ENCODE measurements around the gene PML. TPM values are rescaled to one million over a fixed set of nuclear protein-coding genes. Genes with fewer than 3 reads are reported as not detected.

PML gene
- total RNA-seq, 1 experiment from 2014 or later, result 47.7 TPM

DNA sequence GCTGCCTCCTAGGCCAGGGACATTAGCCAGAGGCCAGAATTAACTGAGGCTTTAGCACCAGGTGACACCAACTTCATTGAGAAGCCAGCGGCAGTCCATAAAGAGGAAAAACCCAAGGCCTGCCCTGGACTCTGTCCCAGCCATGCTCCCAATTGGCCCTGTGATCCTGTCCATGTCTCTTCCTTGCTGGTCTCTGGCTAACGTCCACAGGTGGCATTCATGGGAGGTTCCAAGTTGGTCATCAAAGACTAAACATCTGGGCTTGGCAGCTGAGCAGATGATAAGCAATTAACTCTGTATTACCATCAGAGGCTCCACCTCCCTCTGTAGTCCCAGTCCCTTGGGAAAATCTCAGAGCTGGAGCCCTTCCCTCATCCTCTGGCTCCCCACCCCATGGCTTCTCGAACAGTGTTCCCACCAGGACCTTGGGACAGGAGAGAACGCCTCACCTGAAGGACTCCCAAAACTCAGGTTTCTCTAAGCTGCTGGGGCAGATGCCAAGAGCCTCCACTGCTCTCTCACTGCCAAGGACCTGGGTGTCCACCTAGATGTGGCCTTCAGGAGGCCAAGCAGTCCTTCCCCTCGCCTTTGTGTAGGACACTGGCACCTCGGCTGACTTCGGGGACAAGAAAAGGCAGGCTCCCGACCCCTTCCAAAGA lies 47.4 kb downstream of the PML start (continued):
- TF ChIP-seq, protein P1, sequence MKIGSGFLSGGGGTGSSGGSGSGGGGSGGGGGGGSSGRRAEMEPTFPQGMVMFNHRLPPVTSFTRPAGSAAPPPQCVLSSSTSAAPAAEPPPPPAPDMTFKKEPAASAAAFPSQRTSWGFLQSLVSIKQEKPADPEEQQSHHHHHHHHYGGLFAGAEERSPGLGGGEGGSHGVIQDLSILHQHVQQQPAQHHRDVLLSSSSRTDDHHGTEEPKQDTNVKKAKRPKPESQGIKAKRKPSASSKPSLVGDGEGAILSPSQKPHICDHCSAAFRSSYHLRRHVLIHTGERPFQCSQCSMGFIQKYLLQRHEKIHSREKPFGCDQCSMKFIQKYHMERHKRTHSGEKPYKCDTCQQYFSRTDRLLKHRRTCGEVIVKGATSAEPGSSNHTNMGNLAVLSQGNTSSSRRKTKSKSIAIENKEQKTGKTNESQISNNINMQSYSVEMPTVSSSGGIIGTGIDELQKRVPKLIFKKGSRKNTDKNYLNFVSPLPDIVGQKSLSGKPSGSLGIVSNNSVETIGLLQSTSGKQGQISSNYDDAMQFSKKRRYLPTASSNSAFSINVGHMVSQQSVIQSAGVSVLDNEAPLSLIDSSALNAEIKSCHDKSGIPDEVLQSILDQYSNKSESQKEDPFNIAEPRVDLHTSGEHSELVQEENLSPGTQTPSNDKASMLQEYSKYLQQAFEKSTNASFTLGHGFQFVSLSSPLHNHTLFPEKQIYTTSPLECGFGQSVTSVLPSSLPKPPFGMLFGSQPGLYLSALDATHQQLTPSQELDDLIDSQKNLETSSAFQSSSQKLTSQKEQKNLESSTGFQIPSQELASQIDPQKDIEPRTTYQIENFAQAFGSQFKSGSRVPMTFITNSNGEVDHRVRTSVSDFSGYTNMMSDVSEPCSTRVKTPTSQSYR (CRISPR knock-in tag; IDR thresholded peaks at IDR 0.05), result no peak
- TF ChIP-seq, protein P2, sequence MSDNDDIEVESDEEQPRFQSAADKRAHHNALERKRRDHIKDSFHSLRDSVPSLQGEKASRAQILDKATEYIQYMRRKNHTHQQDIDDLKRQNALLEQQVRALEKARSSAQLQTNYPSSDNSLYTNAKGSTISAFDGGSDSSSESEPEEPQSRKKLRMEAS (CRISPR knock-in tag; IDR thresholded peaks at IDR 0.05), result no peak

GRCh38 chr15:74042603-74043424 lies 48.3 kb downstream of the PML start:
- peaks cover 19% of the 10 kb centered on the region for H3K4me1 Mint-ChIP-seq
- no peak overlapping the region for H3K27ac Mint-ChIP-seq
- ChIA-PET CTCF (interaction anchor here (0.9 to 9.1 kb wide), 6 partner anchors 11 to 115 kb away, joined by 3 to 290 read pairs (median 10); no protein-coding TSS in a partner anchor), POLR2A (no interaction called here)
- TF ChIP-seq ZBTB43 (CRISPR knock-in tag; IDR thresholded peaks at IDR 0.05) (no peak), ELF4 (CRISPR knock-in tag; IDR thresholded peaks at IDR 0.05; ENCODE audit: low read depth) (no peak), NFE2L1 (CRISPR knock-in tag; IDR thresholded peaks at IDR 0.05) (no peak), CBFB (CRISPR knock-in tag; IDR thresholded peaks at IDR 0.05; ENCODE audit: low read depth) (no peak)
- ATAC-seq, result no peak
- H3K4me3 Mint-ChIP-seq, result no peak overlapping the region
- DNase-seq (ENCODE audit: low spot score), result no peak
- H3K27me3 Mint-ChIP-seq (ENCODE audit: low read depth), result peaks cover 3% of the 10 kb centered on the region; the same call in 1 of the 2 replicates
- 0 out of 2 replicates have a peak, but pooled peaks cover 4% of the 10 kb centered on the region for H3K36me3 Mint-ChIP-seq
- no peaks in the 10 kb centered on the region for H3K9me3 Mint-ChIP-seq

- DNase-seq (ENCODE audit: low spot score) (no peak), ATAC-seq (no peak)
- POLR2A ChIA-PET, result no interaction called here
- Mint-ChIP-seq H3K36me3 (0 out of 2 replicates have a peak, but pooled peaks cover 4% of the 10 kb centered on the region), H3K4me3 (no peak overlapping the region), H3K27me3 (ENCODE audit: low read depth) (peaks cover 3% of the 10 kb centered on the region; the same call in 1 of the 2 replicates), H3K27ac (no peak overlapping the region), H3K4me1 (peaks cover 21% of the 10 kb centered on the region), H3K9me3 (no peaks in the 10 kb centered on the region)
- CTCF ChIA-PET, result interaction anchor here (0.8 to 7.6 kb wide), 6 partner anchors 10 to 264 kb away, joined by 3 to 112 read pairs (median 3); no protein-coding TSS in a partner anchor
- no peak for TF ChIP-seq KAT7 (CRISPR knock-in tag; IDR thresholded peaks at IDR 0.05; ENCODE audit: borderline replicate concordance)
Measured at GRCh38 chr15:74043425-74044266, 49.1 kb downstream of the PML start.

DNA sequence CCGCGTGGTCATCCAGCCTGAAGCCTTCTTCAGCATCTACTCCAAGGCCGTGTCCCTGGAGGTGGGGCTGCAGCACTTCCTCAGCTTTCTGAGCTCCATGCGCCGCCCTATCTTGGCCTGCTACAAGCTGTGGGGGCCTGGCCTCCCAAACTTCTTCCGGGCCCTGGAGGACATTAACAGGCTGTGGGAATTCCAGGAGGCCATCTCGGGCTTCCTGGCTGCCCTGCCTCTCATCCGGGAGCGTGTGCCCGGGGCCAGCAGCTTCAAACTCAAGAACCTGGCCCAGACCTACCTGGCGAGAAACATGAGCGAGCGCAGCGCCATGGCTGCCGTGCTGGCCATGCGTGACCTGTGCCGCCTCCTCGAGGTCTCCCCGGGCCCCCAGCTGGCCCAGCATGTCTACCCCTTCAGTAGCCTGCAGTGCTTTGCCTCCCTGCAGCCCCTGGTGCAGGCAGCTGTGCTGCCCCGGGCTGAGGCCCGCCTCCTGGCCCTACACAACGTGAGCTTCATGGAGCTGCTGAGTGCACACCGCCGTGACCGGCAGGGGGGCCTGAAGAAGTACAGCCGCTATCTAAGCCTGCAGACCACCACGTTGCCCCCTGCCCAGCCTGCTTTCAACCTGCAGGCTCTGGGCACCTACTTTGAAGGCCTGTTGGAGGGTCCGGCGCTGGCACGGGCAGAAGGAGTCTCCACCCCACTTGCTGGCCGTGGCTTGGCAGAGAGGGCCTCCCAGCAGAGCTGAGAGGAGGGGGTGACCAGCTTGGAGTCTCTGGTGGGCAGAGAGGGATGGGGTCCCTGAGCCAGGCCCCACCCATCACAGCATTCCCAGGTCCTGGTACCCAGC lies 50.0 kb downstream of the PML start:
- ChIA-PET POLR2A (interaction anchor here (0.5 to 1.3 kb wide), 2 partner anchors 7 to 790 kb away, joined by 3 to 5 read pairs; no protein-coding TSS in a partner anchor), CTCF (interaction anchor here (0.8 to 10.6 kb wide), 8 partner anchors 6 to 263 kb away, joined by 3 to 163 read pairs (median 6); partner anchors contain the start of gene PML)
- Mint-ChIP-seq H3K27ac (no peak overlapping the region), H3K36me3 (0 out of 2 replicates have a peak, but pooled peaks cover 4% of the 10 kb centered on the region), H3K4me3 (no peak overlapping the region), H3K27me3 (ENCODE audit: low read depth) (peaks cover 6% of the 10 kb centered on the region; the same call in 1 of the 2 replicates), H3K4me1 (peaks cover 21% of the 10 kb centered on the region), H3K9me3 (no peaks in the 10 kb centered on the region)
- DNase-seq (ENCODE audit: low spot score) (no peak), ATAC-seq (no peak)
- TF ChIP-seq, protein P2 (CRISPR knock-in tag; IDR thresholded peaks at IDR 0.05), result no peak
- TF ChIP-seq, protein P3, sequence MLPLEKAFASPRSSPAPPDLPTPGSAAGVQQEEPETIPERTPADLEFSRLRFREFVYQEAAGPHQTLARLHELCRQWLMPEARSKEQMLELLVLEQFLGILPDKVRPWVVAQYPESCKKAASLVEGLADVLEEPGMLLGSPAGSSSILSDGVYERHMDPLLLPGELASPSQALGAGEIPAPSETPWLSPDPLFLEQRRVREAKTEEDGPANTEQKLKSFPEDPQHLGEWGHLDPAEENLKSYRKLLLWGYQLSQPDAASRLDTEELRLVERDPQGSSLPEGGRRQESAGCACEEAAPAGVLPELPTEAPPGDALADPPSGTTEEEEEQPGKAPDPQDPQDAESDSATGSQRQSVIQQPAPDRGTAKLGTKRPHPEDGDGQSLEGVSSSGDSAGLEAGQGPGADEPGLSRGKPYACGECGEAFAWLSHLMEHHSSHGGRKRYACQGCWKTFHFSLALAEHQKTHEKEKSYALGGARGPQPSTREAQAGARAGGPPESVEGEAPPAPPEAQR (CRISPR knock-in tag; IDR thresholded peaks at IDR 0.05), result no peak
- TF ChIP-seq, protein P4, sequence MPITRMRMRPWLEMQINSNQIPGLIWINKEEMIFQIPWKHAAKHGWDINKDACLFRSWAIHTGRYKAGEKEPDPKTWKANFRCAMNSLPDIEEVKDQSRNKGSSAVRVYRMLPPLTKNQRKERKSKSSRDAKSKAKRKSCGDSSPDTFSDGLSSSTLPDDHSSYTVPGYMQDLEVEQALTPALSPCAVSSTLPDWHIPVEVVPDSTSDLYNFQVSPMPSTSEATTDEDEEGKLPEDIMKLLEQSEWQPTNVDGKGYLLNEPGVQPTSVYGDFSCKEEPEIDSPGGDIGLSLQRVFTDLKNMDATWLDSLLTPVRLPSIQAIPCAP (CRISPR knock-in tag; IDR thresholded peaks at IDR 0.05), result no peak
- TF ChIP-seq ZNF219 (CRISPR knock-in tag; IDR thresholded peaks at IDR 0.05; ENCODE audit: borderline replicate concordance), result no peak
- no peak for TF ChIP-seq NR3C1 (CRISPR knock-in tag; conservative IDR thresholded peaks at IDR 0.05; ENCODE audit: low read depth)
- TF ChIP-seq CDX4 (CRISPR knock-in tag; IDR thresholded peaks at IDR 0.05; ENCODE audit: borderline replicate concordance), result no peak
- TF ChIP-seq ATF1 (CRISPR knock-in tag; IDR thresholded peaks at IDR 0.05), result no peak
- no peak for TF ChIP-seq USF1 (CRISPR knock-in tag; IDR thresholded peaks at IDR 0.05)
